Type B pancreatic cell (in vitro differentiated cells): ENCODE data around the gene PAK6. TPM values are rescaled to one million over a fixed set of nuclear protein-coding genes. Genes with fewer than 3 reads are reported as not detected.

Experiments
- DNase-seq: peaks from one replicate; pipeline ENCODE4 v3.0.0; 2021; ENCODE audit warnings: mixed read lengths; ENCODE audit not compliant: unreplicated experiment; ENCODE audit errors: extremely low spot score
- H3K27ac Mint-ChIP-seq: 2 replicates; pipeline ENCODE4 v1.8.0; 2021; ENCODE audit warnings: mild to moderate bottlenecking, mixed read lengths
- H3K27me3 Mint-ChIP-seq: 2 replicates; pipeline ENCODE4 v1.8.0; 2021; ENCODE audit warnings: mixed read lengths
- H3K36me3 Mint-ChIP-seq: 2 replicates; pipeline ENCODE4 v1.8.0; 2021; ENCODE audit warnings: mixed read lengths
- H3K4me1 Mint-ChIP-seq: one replicate; pipeline ENCODE4 v1.8.0; 2021; ENCODE audit warnings: mixed read lengths; ENCODE audit not compliant: unreplicated experiment
- H3K4me3 Mint-ChIP-seq: 2 replicates; pipeline ENCODE4 v1.8.0; 2021; ENCODE audit warnings: mild to moderate bottlenecking, mixed read lengths
- H3K9me3 Mint-ChIP-seq: 2 replicates; pipeline ENCODE4 v1.8.0; 2021; ENCODE audit warnings: mixed read lengths
- total RNA-seq: library from RNA; stranded (reverse); gene quantifications from 2 replicates; pipeline ENCODE4 v1.2.1, GENCODE V29; 2021; ENCODE audit warnings: low replicate concordance
- TF ChIP-seq, protein P1 (sequence below): fragments of 200-600 bp; sonication (generic); conservative IDR thresholded peaks from 2 replicates; pipeline ENCODE4 v1.5.0; 2021; ENCODE audit warnings: antibody characterized with exemption, mild to moderate bottlenecking

PAK6 gene
- total RNA-seq, 1 donor from 2014 or later = 7.8 TPM

DNA sequence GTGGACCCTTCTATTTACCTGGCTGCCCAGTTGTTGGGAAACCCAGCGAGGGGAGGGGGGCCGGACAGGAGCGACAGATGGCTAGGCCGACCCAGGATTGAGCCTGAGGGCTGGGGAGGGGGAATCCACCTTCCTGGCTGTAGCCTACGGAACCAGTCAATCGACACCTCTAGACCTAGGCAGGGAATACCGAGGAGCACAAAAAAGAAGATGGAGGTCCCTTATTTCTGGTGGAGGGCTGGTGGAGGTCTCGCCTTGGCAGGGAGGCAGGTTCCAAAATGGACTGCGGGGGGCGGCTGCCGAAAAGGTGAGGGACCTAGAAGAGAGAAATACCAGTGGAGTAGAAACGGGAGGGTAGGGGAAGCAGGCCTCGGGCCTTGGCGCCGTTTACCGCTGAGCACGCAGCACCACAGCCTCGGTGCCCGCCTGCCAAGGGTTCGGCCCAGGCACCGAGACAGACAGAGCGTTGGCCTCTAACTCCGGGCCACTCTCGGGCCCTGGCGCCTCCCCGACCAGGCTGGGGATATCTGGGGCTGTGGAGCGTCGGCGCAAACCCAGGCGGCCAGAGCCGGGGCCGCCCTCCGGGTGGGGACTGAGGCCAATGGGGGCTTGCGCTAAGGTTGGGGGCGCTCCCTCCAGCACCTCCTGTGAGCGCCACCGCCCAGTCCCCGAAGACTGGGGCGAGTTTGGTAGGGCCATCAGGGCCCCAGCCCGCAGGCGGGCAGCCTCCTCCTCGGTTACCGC, 42.4 kb downstream of the PAK6 start:
- no peak overlapping the region for H3K27ac Mint-ChIP-seq
- no peaks in the 10 kb centered on the region for H3K9me3 Mint-ChIP-seq
- H3K27me3 Mint-ChIP-seq = peaks cover 57% of the 10 kb centered on the region
- H3K4me1 Mint-ChIP-seq = peaks cover 35% of the 10 kb centered on the region
- H3K36me3 Mint-ChIP-seq = no peaks in the 10 kb centered on the region
- H3K4me3 Mint-ChIP-seq = peak overlapping the region; percentile 73
- TF ChIP-seq, protein P1, sequence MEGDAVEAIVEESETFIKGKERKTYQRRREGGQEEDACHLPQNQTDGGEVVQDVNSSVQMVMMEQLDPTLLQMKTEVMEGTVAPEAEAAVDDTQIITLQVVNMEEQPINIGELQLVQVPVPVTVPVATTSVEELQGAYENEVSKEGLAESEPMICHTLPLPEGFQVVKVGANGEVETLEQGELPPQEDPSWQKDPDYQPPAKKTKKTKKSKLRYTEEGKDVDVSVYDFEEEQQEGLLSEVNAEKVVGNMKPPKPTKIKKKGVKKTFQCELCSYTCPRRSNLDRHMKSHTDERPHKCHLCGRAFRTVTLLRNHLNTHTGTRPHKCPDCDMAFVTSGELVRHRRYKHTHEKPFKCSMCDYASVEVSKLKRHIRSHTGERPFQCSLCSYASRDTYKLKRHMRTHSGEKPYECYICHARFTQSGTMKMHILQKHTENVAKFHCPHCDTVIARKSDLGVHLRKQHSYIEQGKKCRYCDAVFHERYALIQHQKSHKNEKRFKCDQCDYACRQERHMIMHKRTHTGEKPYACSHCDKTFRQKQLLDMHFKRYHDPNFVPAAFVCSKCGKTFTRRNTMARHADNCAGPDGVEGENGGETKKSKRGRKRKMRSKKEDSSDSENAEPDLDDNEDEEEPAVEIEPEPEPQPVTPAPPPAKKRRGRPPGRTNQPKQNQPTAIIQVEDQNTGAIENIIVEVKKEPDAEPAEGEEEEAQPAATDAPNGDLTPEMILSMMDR = no peak
- DNase-seq = no peak

DNA sequence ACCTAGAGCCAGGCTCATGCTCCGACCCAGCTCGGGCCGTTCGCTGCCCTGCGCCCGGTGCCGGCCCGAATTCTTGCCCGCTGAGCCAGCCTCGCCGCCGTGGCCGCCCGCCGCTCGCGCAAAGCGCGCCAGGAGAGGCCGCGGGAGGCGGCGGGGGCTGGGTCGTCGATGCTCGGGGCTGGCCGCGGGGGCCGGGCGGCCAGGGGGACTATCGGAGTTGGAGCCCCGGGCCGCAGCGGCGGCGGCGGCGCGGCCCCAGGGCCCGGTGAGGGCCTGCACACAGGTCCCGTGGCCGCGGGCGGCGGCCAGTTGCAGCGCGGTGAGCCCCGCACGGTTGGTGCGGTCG, 42.9 kb downstream of the PAK6 start:
- Mint-ChIP-seq H3K36me3 (no peaks in the 10 kb centered on the region), H3K4me1 (peaks cover 35% of the 10 kb centered on the region), H3K9me3 (no peaks in the 10 kb centered on the region), H3K27ac (no peak overlapping the region), H3K27me3 (peaks cover 57% of the 10 kb centered on the region), H3K4me3 (no peak overlapping the region)
- no peak for DNase-seq
- TF ChIP-seq, protein P1 = no peak

DNA sequence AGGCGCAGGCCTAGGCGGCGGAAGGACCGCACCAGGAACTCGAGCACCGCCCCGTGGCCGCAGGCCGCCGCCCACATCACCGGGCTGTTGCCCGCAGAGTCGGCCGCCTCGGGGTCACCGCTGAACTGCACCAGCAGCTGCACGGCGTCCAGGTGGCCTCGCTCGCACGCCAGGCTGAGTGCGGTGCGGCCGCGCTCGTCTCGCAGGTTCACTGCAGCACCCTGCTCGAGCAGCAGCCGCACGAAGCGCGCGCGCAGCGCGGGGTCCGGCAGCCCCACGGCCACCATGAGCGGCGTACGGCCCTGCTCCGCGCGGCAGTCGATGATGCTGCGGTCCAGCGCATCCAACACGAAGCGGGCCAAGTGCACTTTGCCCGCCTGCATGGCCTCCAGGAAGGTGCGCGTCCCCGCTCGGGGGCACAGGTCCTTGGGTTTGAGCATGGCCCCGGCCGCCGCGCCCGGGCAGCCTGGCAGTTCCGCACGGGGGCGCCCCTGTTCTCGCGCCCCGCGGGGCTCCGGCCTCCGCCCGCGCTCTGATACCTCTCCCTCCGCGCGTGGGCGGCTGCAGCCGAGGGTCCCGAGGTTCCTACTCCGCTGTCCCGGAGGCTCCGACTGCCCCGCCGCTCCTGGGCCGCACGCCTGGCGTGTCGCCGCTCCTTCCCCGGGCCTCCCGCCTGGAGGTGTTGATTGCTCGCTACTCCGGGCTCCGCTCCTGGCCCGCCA, 43.4 kb downstream of the PAK6 start:
- TF ChIP-seq, protein P1 = peak; percentile 52
- Mint-ChIP-seq H3K27ac (no peak overlapping the region), H3K36me3 (no peaks in the 10 kb centered on the region), H3K9me3 (no peaks in the 10 kb centered on the region), H3K4me3 (peak overlapping the region; percentile 65), H3K27me3 (peaks cover 59% of the 10 kb centered on the region), H3K4me1 (peaks cover 34% of the 10 kb centered on the region)
- no peak for DNase-seq

DNA sequence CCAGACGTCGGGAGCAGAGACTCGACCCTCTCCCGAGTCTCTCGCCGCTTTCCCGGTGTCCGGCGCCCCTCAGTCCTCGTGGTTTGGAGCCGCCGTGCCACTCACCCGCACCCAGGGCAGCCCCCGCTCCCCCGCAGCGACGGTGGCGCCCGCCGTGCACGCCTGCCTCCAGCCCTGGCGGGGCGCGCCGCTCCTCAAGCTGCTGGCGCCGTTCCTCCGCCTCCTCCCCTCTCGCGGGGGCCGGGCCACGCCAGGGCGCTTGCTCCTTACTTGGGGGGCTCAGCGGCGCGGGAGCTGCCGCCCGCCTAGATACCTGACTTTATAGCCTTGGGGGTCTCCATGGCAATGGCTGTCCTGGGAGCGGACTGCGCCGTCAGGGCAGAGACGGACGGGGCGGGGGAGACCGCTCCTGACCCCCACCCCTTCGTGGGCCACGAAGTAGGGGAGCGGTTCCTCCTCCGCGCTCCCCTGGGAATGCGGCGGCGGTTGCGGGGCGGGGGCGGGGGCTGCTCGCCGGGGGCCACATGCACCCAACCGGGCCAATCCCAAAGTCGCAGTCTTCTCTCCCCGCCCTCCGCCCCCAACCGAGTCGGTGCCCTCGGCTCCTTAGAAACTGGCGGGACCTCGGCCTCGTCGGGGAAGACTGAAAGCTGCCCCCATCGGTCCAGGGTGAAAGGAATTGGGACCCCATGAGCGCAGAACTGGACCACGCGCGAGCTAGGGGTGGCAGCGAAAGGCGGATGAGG, 44.2 kb downstream of the PAK6 start, which contains the start of gene ANKRD63:
Gene ANKRD63, minus strand, starts transcription at position 196 of the 746 bp plus-strand sequence. CDS start 478 bp downstream, outside the sequence.
- TF ChIP-seq, protein P1 = no peak

DNA sequence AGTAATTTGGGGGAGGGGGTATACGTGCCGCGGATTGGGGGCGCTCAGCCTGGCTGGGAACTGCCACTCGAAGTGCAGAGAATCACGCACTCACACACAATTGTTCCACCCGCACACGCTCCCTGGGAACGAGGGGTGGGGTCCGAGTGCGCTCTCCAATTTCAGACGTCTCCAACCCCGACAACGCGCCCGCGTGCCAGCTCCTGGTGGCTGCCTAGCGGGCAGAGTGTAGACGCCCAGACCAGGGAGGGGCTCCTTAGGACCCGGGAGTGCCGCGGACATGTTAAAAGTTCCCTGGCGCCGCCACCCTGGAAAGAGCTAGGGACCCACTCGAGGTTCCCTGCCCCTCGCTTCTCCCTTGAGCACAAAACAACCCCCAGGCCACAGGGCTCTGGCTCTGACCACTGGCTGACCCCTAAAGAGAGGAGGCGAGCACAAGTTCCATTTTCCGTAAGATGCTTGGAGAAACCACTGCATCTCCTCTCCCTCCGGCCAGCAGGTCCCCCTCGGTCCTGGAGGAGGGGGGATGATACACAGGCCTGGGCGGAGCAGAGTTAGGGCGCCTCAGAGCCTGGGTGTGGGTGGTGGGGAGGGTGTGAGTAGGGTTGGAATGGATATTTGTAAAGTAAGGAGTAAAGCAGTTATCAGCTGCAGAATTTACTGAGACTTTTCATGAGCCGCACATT, 44.9 kb downstream of the PAK6 start:
- H3K4me1 Mint-ChIP-seq = peaks cover 26% of the 10 kb centered on the region
- no peaks in the 10 kb centered on the region for H3K9me3 Mint-ChIP-seq
- no peaks in the 10 kb centered on the region for H3K36me3 Mint-ChIP-seq
- DNase-seq = no peak
- no peak overlapping the region for H3K27ac Mint-ChIP-seq
- H3K27me3 Mint-ChIP-seq = peaks cover 60% of the 10 kb centered on the region
- TF ChIP-seq, protein P1 = no peak
- no peak overlapping the region for H3K4me3 Mint-ChIP-seq

More for the DNA sequence above, 44.2 kb downstream of the PAK6 start, which contains the start of gene ANKRD63:
- no peak for DNase-seq
- Mint-ChIP-seq H3K27ac (no peak within 1 kb of the TSS), H3K36me3 (no peaks in the 10 kb centered on the region), H3K9me3 (no peaks in the 10 kb centered on the region), H3K4me1 (peaks cover 32% of the 10 kb centered on the region), H3K27me3 (peaks cover 65% of the 10 kb centered on the region), H3K4me3 (peak within 1 kb of the TSS; percentile 65)
